HuH-7 (cell line): Measurements from ENCODE around the gene NRP1.
"Not testable (repeated sequence)": the region's sequence is repeated elsewhere in the genome, so short reads cannot be mapped to it uniquely, and the experiment has no call there.

ENCODE experiments used
- DNase-seq: peaks from one replicate; pipeline ENCODE4 v3.0.0; 2011; ENCODE audit warnings: low spot score

The NRP1 gene

GRCh38 chr10:33321516-33321915, 13.0 kb downstream of the NRP1 start:
- no peak for DNase-seq

GRCh38 chr10:33320288-33320687, 14.2 kb downstream of the NRP1 start:
- no peak for DNase-seq

- peak; percentile 66 for DNase-seq
Observed at GRCh38 chr10:33315891-33316290, 18.6 kb downstream of the NRP1 start.

GRCh38 chr10:33314811-33315561, 19.5 kb downstream of the NRP1 start:
- DNase-seq, result no peak

- DNase-seq, result no peak
Observed at GRCh38 chr10:33311640-33312039, 22.8 kb downstream of the NRP1 start.

- DNase-seq, result no peak
Observed at GRCh38 chr10:33310853-33311252, 23.6 kb downstream of the NRP1 start.

- no peak for DNase-seq
Observed at GRCh38 chr10:33309406-33309805, 25.1 kb downstream of the NRP1 start.

- no peak for DNase-seq
Observed at GRCh38 chr10:33307835-33308234, 26.6 kb downstream of the NRP1 start.

GRCh38 chr10:33306701-33307519, 27.6 kb downstream of the NRP1 start:
- no peak for DNase-seq

GRCh38 chr10:33306126-33306525, 28.3 kb downstream of the NRP1 start:
- DNase-seq, result no peak

- DNase-seq, result no peak
Observed at GRCh38 chr10:33304423-33305225, 29.8 kb downstream of the NRP1 start.

- no peak for DNase-seq
Observed at GRCh38 chr10:33303988-33304387, 30.5 kb downstream of the NRP1 start.

GRCh38 chr10:33302208-33302829, 32.1 kb downstream of the NRP1 start:
- DNase-seq, result no peak

- no peak for DNase-seq
Observed at GRCh38 chr10:33301097-33301789, 33.2 kb downstream of the NRP1 start.

- DNase-seq, result not testable (repeated sequence)
Observed at GRCh38 chr10:33300544-33300943, 33.9 kb downstream of the NRP1 start.

- DNase-seq, result no peak
Observed at GRCh38 chr10:33298893-33299292, 35.6 kb downstream of the NRP1 start.

- DNase-seq, result no peak
Observed at GRCh38 chr10:33298110-33298509, 36.4 kb downstream of the NRP1 start.

- DNase-seq, result no peak
Observed at GRCh38 chr10:33295851-33296250, 38.6 kb downstream of the NRP1 start.

- no peak for DNase-seq
Observed at GRCh38 chr10:33293531-33294170, 40.8 kb downstream of the NRP1 start.

- no peak for DNase-seq
Observed at GRCh38 chr10:33293076-33293475, 41.4 kb downstream of the NRP1 start.

- DNase-seq, result no peak
Observed at GRCh38 chr10:33291053-33291592, 43.3 kb downstream of the NRP1 start.
